ENCODE results near the gene NCBP2. TPM values are rescaled to one million over a fixed set of nuclear protein-coding genes. Genes with fewer than 3 reads are reported as not detected.

NCBP2 gene
- total RNA-seq, 1 experiment from 2014 or later: 120 TPM

GRCh38 chr3:196983186-196983585, 40.9 kb upstream of the NCBP2 start:
- peaks cover 0 to 9% (median 8%) of the 10 kb centered on the region in 3 experiments; a peak in 3 of 7 replicates for H3K36me3 Mint-ChIP-seq (ENCODE audit: insufficient read depth in 1 of 3, low read depth in 3 of 3)
- DNase-seq: no peak
- no peak overlapping the region for H2BK15ac ChIP-seq (ENCODE audit: low read depth, low read length)
- no peak overlapping the region for H3K4me3 Mint-ChIP-seq
- no peak overlapping the region for H2BK5ac ChIP-seq (ENCODE audit: insufficient read length, low read length)
- H3K4me1 ChIP-seq (ENCODE audit: insufficient read depth, low read length): no peaks in the 10 kb centered on the region; the same call in 1 of the 2 replicates
- no peak overlapping the region for H3K14ac ChIP-seq (ENCODE audit: insufficient read depth, low read length)
- H3K23ac ChIP-seq (ENCODE audit: insufficient read length, low read depth, low read length): no peak overlapping the region
- no peak overlapping the region for H2AK5ac ChIP-seq (ENCODE audit: insufficient read length, low read length)
- no peak overlapping the region for H2BK120ac ChIP-seq (ENCODE audit: low read depth, low read length, poor library complexity, severe bottlenecking)
- WGBS (ENCODE audit: extremely low coverage, insufficient read length, low lambda C conversion rate): no CpG with 5 or more reads among the region's 1 CpG
- no peak overlapping the region for H3K56ac ChIP-seq (ENCODE audit: insufficient read length, low read depth, low read length)
- no peak overlapping the region for H3K27ac Mint-ChIP-seq
- H3K79me1 ChIP-seq (ENCODE audit: insufficient read depth, low read depth, low read length, poor library complexity, severe bottlenecking): no peaks in the 10 kb centered on the region
- H4K8ac ChIP-seq (replicated peaks; ENCODE audit: insufficient read length, low read depth, low read length): no peak overlapping the region
- H3K23me2 ChIP-seq (ENCODE audit: insufficient read length, low read depth, low read length, poor library complexity, severe bottlenecking): no peaks in the 10 kb centered on the region
- H3K4me2 ChIP-seq (ENCODE audit: insufficient read depth, insufficient read length, low read length): no peak overlapping the region
- no peak overlapping the region for H3K4ac ChIP-seq (ENCODE audit: low read depth, low read length)
- H4K5ac ChIP-seq (ENCODE audit: insufficient read length, low read depth, low read length): no peak overlapping the region
- peaks cover 8% of the 10 kb centered on the region for H3K27me3 Mint-ChIP-seq (ENCODE audit: low read depth)
- H2BK12ac ChIP-seq (ENCODE audit: insufficient read length, low read depth, low read length): no peak overlapping the region
- H3K79me2 ChIP-seq (ENCODE audit: insufficient read depth, low read length): no peaks in the 10 kb centered on the region
- no peak for TF ChIP-seq CTCF (conservative IDR thresholded peaks at IDR 0.05)
- peaks cover 11 to 14% of the 10 kb centered on the region in 2 experiments for H3K9me3 Mint-ChIP-seq
- no peak overlapping the region for H2AFZ ChIP-seq (ENCODE audit: low read length)
- H3K18ac ChIP-seq (ENCODE audit: insufficient read length, low read depth, low read length): no peak overlapping the region
- no peak overlapping the region for H4K91ac ChIP-seq (ENCODE audit: insufficient read length, low read depth, low read length)
- H2BK20ac ChIP-seq (ENCODE audit: low read depth, low read length, poor library complexity, severe bottlenecking): no peak overlapping the region
- H3K27me3 ChIP-seq (ENCODE audit: insufficient read depth, low read length): no peaks in the 10 kb centered on the region
- H3K9me3 ChIP-seq (ENCODE audit: control insufficient read depth, low read depth, low read length): no peaks in the 10 kb centered on the region
- H3K9ac ChIP-seq (ENCODE audit: extremely low read depth, insufficient read length, low read length): no peak overlapping the region
- H3K27ac ChIP-seq (ENCODE audit: insufficient read length, low read depth, low read length): no peak overlapping the region
- H4K20me1 ChIP-seq (ENCODE audit: control insufficient read depth, insufficient read depth, insufficient read length): no peaks in the 10 kb centered on the region
- H3K4me1 Mint-ChIP-seq: peaks cover 2 to 4% of the 10 kb centered on the region in 2 experiments; a peak in 2 of 4 replicates
- H3T11ph ChIP-seq (ENCODE audit: low read length): no peak overlapping the region
